Heart right ventricle (tissue), 16 donors: Measurements from ENCODE around the gene EHD3. TPM values are rescaled to one million over a fixed set of nuclear protein-coding genes. Genes with fewer than 3 reads are reported as not detected.

Source experiments
- ATAC-seq, 8 donors: fragments of 200-7000 bp; cut with Tn5 transposase; one replicate each; pipeline ENCODE4 v1.9.1; 2020; ENCODE audit warnings: mild to moderate bottlenecking in 8 of 8, moderate library complexity in 8 of 8, moderate number of reproducible peaks in 1 of 8
- DNase-seq, 2 donors: peaks; one replicate each; pipeline ENCODE4 v3.0.0-alpha.2; 2020
- H3K27ac ChIP-seq, 10 donors: fragments of 200-600 bp; sonication (generic) in 2 of 10; one replicate each; pipeline versions ENCODE4 v1.5.0 to v1.8.0; 2020 to 2022; ENCODE audit warnings: mild to moderate bottlenecking in 3 of 10
- H3K27me3 ChIP-seq, 7 donors: fragments of 200-600 bp; one replicate each; pipeline ENCODE4 v1.8.0; 2021 to 2022; ENCODE audit warnings: mild to moderate bottlenecking in 2 of 7
- H3K36me3 ChIP-seq, 9 donors: fragments of 200-600 bp; sonication (generic) in 1 of 9; one replicate each; pipeline versions ENCODE4 v1.5.0 to v1.8.0; 2020 to 2022; ENCODE audit warnings: mild to moderate bottlenecking in 2 of 9
- H3K4me1 ChIP-seq, 9 donors: fragments of 200-600 bp; sonication (generic) in 1 of 9; one replicate each; pipeline versions ENCODE4 v1.5.0 to v1.8.0; 2020 to 2022; ENCODE audit warnings: mild to moderate bottlenecking in 4 of 9
- H3K4me3 ChIP-seq, 10 donors: fragments of 200-600 bp; sonication (generic) in 2 of 10; one replicate each; pipeline versions ENCODE4 v1.5.0 to v1.8.0; 2020 to 2022; ENCODE audit warnings: mild to moderate bottlenecking in 7 of 10, moderate library complexity in 2 of 10
- H3K9me3 ChIP-seq, 11 donors: fragments of 200-600 bp in 10 of 11; sonication (generic) in 2 of 11; one replicate each; pipeline versions ENCODE4 v1.5.0 to v1.8.0; 2013 to 2022; ENCODE audit warnings: mild to moderate bottlenecking in 2 of 11, control low read depth in 1 of 11, moderate library complexity in 1 of 11
- CTCF ChIP-seq, 9 donors: fragments of 200-600 bp; sonication (generic) in 2 of 9; IDR thresholded peaks; one replicate each; pipeline versions ENCODE4 v1.5.0 to v1.8.0; 2021 to 2022; ENCODE audit warnings: antibody characterized with exemption in 9 of 9, mild to moderate bottlenecking in 5 of 9, moderate library complexity in 1 of 9
- WGBS, 2 donors: extraction: QIAGEN DNeasy Blood & Tissue Kit; methylation state at CpG; one replicate each; pipeline ENCODE4 v1.1.7; 2013; ENCODE audit warnings: inconsistent platforms in 1 of 2; 5-methylcytosine and 5-hydroxymethylcytosine counted together
- intact Hi-C, 10 donors: fragments of 100-400 bp; cut with DNase I; formaldehyde crosslinking; loops; one replicate each; pipeline versions ENCODE4 v1.11.1 to v1.14.2; 2022
- polyA plus RNA-seq, 2 donors: library from polyadenylated mRNA; stranded (reverse); fragments of 200-250 nt; gene quantifications; one replicate each; pipeline ENCODE4 v1.2.3, GENCODE V29; 2013
- total RNA-seq, 10 donors: library from RNA; stranded (reverse); fragmentation: NEBNext Ultra II Directional in 3 of 10; extraction: Animal tissue kit (Norgen Biotek cat#: 25700) in 3 of 10; gene quantifications; one replicate each; pipeline versions ENCODE4 v1.2.1 to v1.2.4, GENCODE V29; 2021 to 2023
- donor health status: Arrhythmogenic right ventricular cardiomyopathy.
- donor health status: ischemic (EF 13 %, LVEDD 7.1; RV severe dilation, severe dysfunction).
- donor health status: healthy with polysubstance abuse.
- donor health status: DM: no; HTN: yes; CAD: no.
- donor health status: DM: no; HTN: no; CAD: no.
- donor health status: ischemic (EF 25% LVEDD 6.9; RV normal size, moderate dysfunction).
- donor health status: ischemic (EF 25% LVEDD 5.7; RV mildly dilated, moderate dysfunction).
- donor health status: healthy.
- donor health status: DM: yes; HTN: yes; CAD: no.
- donor health status: Ischemic cardiomyopathy.
- donor health status: ischemic (EF 35%, LVEDD 5.7; RV mildly dilated, moderate dysfunction).
- donor health status: nonischemic (EF 11% LVEDD 7.7; RV severe dilation, severe dysfunction).
- donor health status: DM: yes; HTN: yes; CAD: no.
- donor health status: PGD.
- donor health status: ischemic (EF 29% LVEDD 5.4; RV normal size, mild dysfunction).
- donor health status: nonischemic (EF 23%, LVEDD 6.1; RV moderate dilation, normal function).

The EHD3 gene
- total and polyA plus RNA-seq, 12 donors: 5.3 to 40.9 (median 24.3) TPM

DNA sequence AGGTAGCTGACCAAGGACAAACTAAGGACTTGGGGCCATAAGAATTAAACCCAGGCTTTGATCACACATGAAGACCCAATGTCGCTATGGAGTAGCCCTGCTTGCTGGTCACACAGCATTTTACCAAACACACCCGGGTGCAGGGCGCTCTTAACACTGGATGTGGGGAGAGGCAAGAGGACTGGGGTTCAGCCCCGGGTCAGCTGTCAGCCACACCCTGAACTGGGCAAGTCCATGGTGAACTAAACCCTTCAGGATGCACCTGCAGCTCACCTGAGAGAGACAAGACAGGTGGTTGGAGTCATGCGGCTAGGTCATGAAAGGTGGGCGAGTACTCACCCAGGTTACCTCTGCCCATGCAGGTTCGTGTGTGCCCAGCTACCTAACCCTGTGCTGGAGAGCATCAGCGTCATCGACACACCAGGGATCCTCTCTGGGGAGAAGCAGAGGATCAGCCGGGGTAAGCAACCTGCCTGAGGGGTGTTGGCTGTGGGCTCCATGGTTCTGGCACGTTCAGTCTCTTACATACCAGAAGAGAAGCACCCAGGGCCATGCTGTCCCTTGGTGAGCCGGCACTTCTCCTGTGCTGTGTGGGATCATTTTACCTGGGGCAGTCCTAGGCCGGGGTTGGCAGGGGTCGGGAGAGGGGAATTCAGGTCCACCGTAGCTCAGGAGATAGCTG lies 15.2 kb downstream of the EHD3 start:
- H3K27me3 ChIP-seq: no peaks in the 10 kb centered on the region
- WGBS, 2 donors: 95 to 96% methylated on average over 15 of the region's 15 CpGs
- intact Hi-C loops: no loop called here
- peaks cover 0 to 69% (median 11%) of the 10 kb centered on the region in 9 donors for H3K36me3 ChIP-seq
- peaks cover 0 to 12% (median 8%) of the 10 kb centered on the region in 9 donors for H3K4me1 ChIP-seq
- peak in 1 of 8 donors; percentile 23 for ATAC-seq
- DNase-seq: no peak
- H3K9me3 ChIP-seq: no peaks in the 10 kb centered on the region
- TF ChIP-seq CTCF (IDR thresholded peaks at IDR 0.05): no peak
- H3K27ac ChIP-seq: no peak overlapping the region
- no peak overlapping the region for H3K4me3 ChIP-seq

- Histone ChIP-seq H3K36me3 (peaks cover 0 to 66% (median 7%) of the 10 kb centered on the region in 9 donors), H3K9me3 (no peaks in the 10 kb centered on the region), H3K27me3 (no peaks in the 10 kb centered on the region), H3K4me1 (peaks cover 0 to 13% (median 8%) of the 10 kb centered on the region in 9 donors), H3K27ac (no peak overlapping the region), H3K4me3 (no peak overlapping the region)
- WGBS, 2 donors: 46 to 58% methylated on average over 3 of the region's 3 CpGs
- DNase-seq (peak in 1 of 2 donors; percentile 42), ATAC-seq (peak in 3 of 8 donors; percentile 48 to 75 (median 51))
- intact Hi-C loops: no loop called here
- TF ChIP-seq CTCF (IDR thresholded peaks at IDR 0.05): no peak
Measured at GRCh38 chr2:31251018-31251417, 17.1 kb downstream of the EHD3 start.

DNA sequence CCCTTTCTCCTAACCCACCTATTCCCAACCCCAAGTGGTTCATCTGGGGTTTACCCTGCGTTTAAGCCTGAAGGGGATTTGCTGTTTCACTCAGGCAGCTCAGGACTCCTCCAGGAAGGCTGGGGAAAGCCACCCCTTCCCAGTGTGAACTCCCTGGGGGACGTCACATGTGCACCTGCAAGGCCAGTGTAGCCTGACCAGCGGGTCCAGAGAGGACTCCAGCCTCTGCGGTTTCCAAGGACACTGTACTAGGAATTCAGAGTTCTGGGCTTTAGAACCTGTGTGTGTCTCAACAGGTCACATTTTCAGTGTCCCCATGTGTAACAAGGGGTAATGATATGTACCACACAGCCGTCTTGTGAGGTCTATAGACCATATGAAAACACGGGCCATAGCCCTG lies 17.9 kb downstream of the EHD3 start:
- intact Hi-C loops: no loop called here
- 92 to 95% methylated on average over 6 of the region's 6 CpGs for WGBS, 2 donors
- no peak for TF ChIP-seq CTCF (IDR thresholded peaks at IDR 0.05)
- Histone ChIP-seq H3K36me3 (peaks cover 0 to 68% (median 7%) of the 10 kb centered on the region in 9 donors), H3K27me3 (no peaks in the 10 kb centered on the region), H3K9me3 (no peaks in the 10 kb centered on the region), H3K4me3 (no peak overlapping the region), H3K4me1 (peaks cover 0 to 16% (median 10%) of the 10 kb centered on the region in 9 donors), H3K27ac (no peak overlapping the region)
- DNase-seq: no peak
- ATAC-seq: no peak

GRCh38 chr2:31253356-31254131 lies 19.6 kb downstream of the EHD3 start:
- TF ChIP-seq CTCF (IDR thresholded peaks at IDR 0.05): no peak
- Histone ChIP-seq H3K9me3 (no peaks in the 10 kb centered on the region), H3K4me3 (no peak overlapping the region), H3K27me3 (no peaks in the 10 kb centered on the region), H3K36me3 (peaks cover 0 to 53% (median 7%) of the 10 kb centered on the region in 9 donors), H3K27ac (no peak overlapping the region), H3K4me1 (peaks cover 0 to 25% (median 14%) of the 10 kb centered on the region in 9 donors)
- DNase-seq (no peak), ATAC-seq (no peak)
- WGBS, 2 donors: 78 to 80% methylated on average over 13 of the region's 13 CpGs
- intact Hi-C loops: no loop called here
